ENCODE data around the gene ATXN2L.
"Not testable (repeated sequence)": the region's sequence is repeated elsewhere in the genome, so short reads cannot be mapped to it uniquely, and the experiment has no call there.

Gene ATXN2L

GRCh38 chr16:28873543-28874201, 50.9 kb downstream of the ATXN2L start:
- no peak for DNase-seq

- no peak for DNase-seq
These were observed 51.6 kb downstream of the ATXN2L start for GRCh38 chr16:28874406-28874805.

GRCh38 chr16:28875134-28876018, 52.6 kb downstream of the ATXN2L start:
- DNase-seq = no peak

- DNase-seq = no peak
These were observed 53.3 kb downstream of the ATXN2L start for GRCh38 chr16:28876019-28876659.

GRCh38 chr16:28876973-28877654, 54.3 kb downstream of the ATXN2L start:
- no peak for DNase-seq

- DNase-seq = no peak
These were observed 54.8 kb downstream of the ATXN2L start for GRCh38 chr16:28877655-28878000.

GRCh38 chr16:28878083-28878926, 55.5 kb downstream of the ATXN2L start, which contains the start of gene ATP2A1:
Gene ATP2A1, plus strand, starts transcription at chr16:28878488. Its CDS starts 184 bp downstream, at chr16:28878672.
- no peak for DNase-seq

GRCh38 chr16:28879261-28879840, 56.6 kb downstream of the ATXN2L start:
- DNase-seq = no peak

GRCh38 chr16:28879841-28880588, 57.2 kb downstream of the ATXN2L start:
- peak in 13 of 14 donors; percentile 46 to 86 (median 73) for DNase-seq

GRCh38 chr16:28880589-28880915, 57.8 kb downstream of the ATXN2L start:
- DNase-seq = no peak

GRCh38 chr16:28880955-28881354, 58.2 kb downstream of the ATXN2L start:
- DNase-seq = no peak

- DNase-seq = not testable (repeated sequence)
These were observed 58.8 kb downstream of the ATXN2L start for GRCh38 chr16:28881565-28881964.

GRCh38 chr16:28882551-28883160, 59.9 kb downstream of the ATXN2L start:
- no peak for DNase-seq

- no peak for DNase-seq
These were observed 60.6 kb downstream of the ATXN2L start for GRCh38 chr16:28883221-28883996.

- DNase-seq = no peak
These were observed 61.2 kb downstream of the ATXN2L start for GRCh38 chr16:28884045-28884444.

All from C1 segment of cervical spinal cord (tissue), 14 donors.